Nucleus accumbens (tissue), 56 donors: ENCODE measurements around the gene COL13A1.

Source experiments
- DNase-seq, 56 donors: peaks; one replicate each; lab custom pipeline; 2025; lab: John Stamatoyannopoulos, UW

Gene COL13A1

GRCh38 chr10:69801434-69802315, at the start of gene COL13A1:
TSS of gene COL13A1 (plus strand) at chr10:69801906. CDS start at chr10:69802424, 518 bp downstream.
- DNase-seq: peak in 4 of 56 donors; percentile 2 to 47 (median 6)

- no peak for DNase-seq
Measured at GRCh38 chr10:69752479-69752878, 49.2 kb upstream of the COL13A1 start.

GRCh38 chr10:69756279-69756678, 45.4 kb upstream of the COL13A1 start:
- no peak for DNase-seq

GRCh38 chr10:69757206-69757552, 44.5 kb upstream of the COL13A1 start:
- no peak for DNase-seq

- peak in 21 of 56 donors; percentile 10 to 47 (median 22) for DNase-seq
Measured at GRCh38 chr10:69757553-69758309, 44.0 kb upstream of the COL13A1 start.

GRCh38 chr10:69758310-69758728, 43.4 kb upstream of the COL13A1 start:
- DNase-seq: no peak

- no peak for DNase-seq
Measured at GRCh38 chr10:69759641-69760040, 42.1 kb upstream of the COL13A1 start.

GRCh38 chr10:69760072-69760471, 41.6 kb upstream of the COL13A1 start:
- no peak for DNase-seq

GRCh38 chr10:69761320-69761719, 40.4 kb upstream of the COL13A1 start:
- DNase-seq: no peak

GRCh38 chr10:69766161-69766910, 35.4 kb upstream of the COL13A1 start:
- DNase-seq: no peak

- DNase-seq: no peak
Measured at GRCh38 chr10:69767793-69768192, 33.9 kb upstream of the COL13A1 start.

GRCh38 chr10:69768386-69768785, 33.3 kb upstream of the COL13A1 start:
- no peak for DNase-seq

GRCh38 chr10:69769395-69769992, 32.2 kb upstream of the COL13A1 start:
- peak in 1 of 56 donors; percentile 33 for DNase-seq

- no peak for DNase-seq
Measured at GRCh38 chr10:69772933-69773704, 28.6 kb upstream of the COL13A1 start.

- DNase-seq: no peak
Measured at GRCh38 chr10:69774596-69774995, 27.1 kb upstream of the COL13A1 start.

- no peak for DNase-seq
Measured at GRCh38 chr10:69780077-69780476, 21.6 kb upstream of the COL13A1 start.

- DNase-seq: no peak
Measured at GRCh38 chr10:69781576-69781975, 20.1 kb upstream of the COL13A1 start.

GRCh38 chr10:69783515-69783914, 18.2 kb upstream of the COL13A1 start:
- no peak for DNase-seq

- DNase-seq: no peak
Measured at GRCh38 chr10:69786791-69787190, 14.9 kb upstream of the COL13A1 start.

GRCh38 chr10:69787681-69788080, 14.0 kb upstream of the COL13A1 start:
- DNase-seq: no peak
